HL-60/S4 (cell line): ENCODE measurements around the gene WIPI1.

Experiments used
- in situ Hi-C: fragments of 300-500 bp; cut with MboI; formaldehyde crosslinking; loops from 2 replicates; pipeline ENCODE4 v1.14.3; 2022; ENCODE audit warnings: low sequenced_read_pairs

WIPI1 gene

DNA sequence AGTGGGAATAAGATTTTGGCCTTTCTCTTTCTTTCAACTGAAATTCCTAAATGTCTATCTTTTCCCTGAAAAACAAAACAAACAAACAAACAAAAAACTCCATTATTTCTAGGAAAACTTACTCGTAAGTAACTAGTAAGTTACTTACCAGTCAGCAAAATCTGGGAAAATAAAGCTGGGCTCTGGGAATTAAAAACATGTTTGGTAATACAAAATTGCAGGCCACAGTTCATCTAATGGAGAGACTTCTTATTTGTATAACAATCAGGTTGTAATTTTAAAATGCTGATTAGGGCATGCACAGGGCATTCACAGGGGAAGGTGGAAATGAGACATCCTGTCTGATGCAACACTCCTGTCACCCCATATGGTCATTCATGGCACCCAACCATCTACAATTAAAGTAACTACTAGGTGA lies 3.8 kb upstream of the WIPI1 start:
- in situ Hi-C loops, result loop anchor here (10.0 to 25.0 kb wide), 2 partner anchors 286 to 424 kb away; partner anchors contain the start of gene KPNA2

DNA sequence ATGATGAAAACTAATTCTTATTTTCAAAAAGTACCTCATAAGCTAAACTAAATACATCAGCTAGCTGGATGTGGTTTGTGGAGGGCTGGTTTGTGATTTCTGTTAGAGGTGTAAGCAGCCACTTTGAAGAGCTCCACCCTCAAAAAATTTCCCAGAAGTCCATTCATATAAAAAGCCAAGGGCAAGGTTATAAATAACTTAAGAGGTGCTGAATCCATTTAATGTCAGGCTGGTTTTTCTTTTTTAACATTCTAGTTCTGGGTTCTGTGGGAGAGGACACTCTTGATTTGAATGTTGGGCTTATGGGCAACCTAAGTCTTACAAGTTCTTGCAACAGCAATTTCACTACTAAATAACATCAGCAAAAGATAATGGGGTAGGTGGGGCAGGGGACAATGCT lies 3.4 kb upstream of the WIPI1 start:
- in situ Hi-C loops, result loop anchor here (10.0 to 25.0 kb wide), 2 partner anchors 286 to 423 kb away; partner anchors contain the start of gene KPNA2

DNA sequence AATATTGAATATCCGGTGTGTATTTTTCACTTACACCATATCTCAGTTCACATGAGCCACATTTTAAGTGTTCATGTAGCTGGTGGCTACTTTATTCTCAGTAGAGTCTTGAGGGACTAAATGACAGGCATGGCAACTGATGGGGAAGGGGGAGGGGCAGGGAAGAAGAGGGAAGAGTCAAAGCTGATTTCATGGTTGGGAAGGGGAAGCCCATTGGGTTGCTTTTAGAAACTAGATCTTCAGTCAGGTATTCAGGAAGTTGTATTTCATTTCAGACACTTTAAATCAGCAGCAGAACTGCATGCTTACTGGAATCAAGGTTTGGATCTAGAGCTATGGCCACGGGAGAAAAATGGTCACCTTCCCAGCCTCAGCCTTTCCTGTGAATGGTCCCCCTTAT lies 2.9 kb upstream of the WIPI1 start:
- in situ Hi-C loops, result loop anchor here (10.0 to 25.0 kb wide), 2 partner anchors 285 to 423 kb away; partner anchors contain the start of gene KPNA2

DNA sequence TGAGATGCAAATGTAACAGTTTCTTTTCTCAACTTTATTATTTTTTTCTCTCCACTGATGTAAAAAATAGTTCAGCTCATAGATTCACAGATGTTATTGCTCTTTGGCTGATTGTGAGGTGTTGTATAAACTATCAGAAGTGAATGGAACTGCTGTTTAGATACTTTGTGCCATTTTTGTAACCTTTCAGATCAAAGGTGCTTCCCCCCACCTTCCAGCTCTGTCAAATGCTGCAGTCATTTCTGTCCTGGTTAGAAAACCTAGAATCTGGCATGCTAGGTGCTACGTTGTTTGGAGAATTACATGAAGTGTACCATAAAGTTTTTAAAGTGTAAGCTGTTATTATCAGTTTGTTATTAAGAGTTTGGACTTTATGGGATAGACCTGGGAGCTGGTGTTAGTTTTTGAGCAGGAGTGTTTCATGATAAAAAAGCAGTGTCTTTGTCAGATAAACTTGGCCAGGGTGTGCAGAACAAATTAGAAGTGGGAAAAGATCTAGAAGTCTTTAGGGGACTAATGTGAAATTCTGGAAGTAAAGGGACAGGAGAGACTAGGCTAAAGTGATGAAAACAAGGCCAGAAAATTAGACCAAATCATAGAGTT lies 1.8 kb upstream of the WIPI1 start:
- in situ Hi-C loops, result loop anchor here (25.0 kb wide), 1 partner anchor 422 kb away; the partner anchor contains the start of gene KPNA2

DNA sequence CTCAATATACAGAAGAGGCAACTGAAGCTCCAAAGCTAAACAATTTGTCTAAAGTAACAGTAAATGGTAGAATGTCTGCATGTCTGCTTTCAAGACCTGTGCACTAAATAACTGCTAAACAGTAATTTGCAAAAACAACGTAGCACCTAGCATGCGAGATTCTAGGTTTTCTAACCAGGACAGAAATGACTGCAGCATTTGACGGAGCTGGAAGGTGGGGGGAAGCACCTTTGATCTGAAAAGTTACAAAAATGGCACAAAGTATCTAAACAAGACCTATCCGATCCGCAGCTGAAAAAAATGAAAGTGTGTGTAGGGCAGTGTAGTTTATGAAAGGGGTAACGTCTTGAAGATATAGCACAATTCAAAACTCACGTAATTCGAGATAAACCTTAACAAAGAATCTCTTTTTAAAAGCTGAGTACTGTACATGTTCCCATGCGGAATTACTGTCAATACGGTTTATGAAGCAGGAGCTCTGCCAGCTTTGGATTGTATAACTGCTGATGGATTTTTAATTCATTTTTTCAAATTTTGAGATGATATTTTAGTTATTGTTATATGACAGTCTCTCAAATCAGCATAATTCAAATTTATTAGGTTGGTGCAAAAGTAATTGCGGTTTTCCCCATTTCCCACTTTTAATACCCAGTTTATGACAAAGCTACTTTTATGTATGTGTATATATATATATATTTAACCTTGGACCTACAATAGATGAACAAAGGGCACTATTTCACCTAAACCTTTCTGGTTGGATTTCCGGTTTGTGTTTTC lies 1.2 kb upstream of the WIPI1 start:
- in situ Hi-C loops, result loop anchor here (25.0 kb wide), 1 partner anchor 421 kb away; the partner anchor contains the start of gene KPNA2

DNA sequence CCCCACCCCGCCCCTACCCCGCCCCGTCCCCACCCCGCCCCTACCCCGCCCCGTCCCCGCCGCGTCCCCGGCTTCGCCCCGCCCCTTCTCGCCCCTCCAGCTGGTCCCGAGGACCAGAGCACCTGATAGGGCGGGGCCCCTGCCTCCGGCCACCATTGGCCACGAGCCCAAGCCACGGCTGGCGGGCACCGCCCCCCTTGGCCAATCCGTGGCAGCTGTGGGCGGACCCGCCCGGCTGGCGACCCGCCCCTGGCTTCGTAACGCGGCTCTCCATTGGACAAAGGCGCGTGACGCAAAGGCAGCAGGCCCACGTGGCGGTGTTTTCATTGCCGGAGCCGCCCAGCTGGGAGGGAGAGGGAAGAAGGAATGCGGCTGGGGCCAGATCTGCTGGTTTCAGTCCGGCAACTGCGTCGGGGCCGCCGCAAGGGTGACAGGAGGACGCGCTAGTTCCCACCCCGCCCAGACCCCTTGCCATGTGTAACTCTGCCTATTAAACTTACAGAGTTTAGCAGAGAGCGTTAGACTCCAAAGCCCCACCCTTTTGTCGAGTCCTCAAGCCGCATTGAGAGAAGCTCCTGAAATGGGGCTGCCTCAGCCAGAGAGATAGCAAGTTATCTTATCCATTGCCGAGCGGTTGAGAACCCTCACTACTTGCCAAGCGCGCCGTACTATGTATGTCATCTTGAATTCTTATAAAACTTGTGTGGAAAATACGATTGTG lies 403 bp upstream of the WIPI1 start:
- in situ Hi-C loops, result loop anchor here (25.0 kb wide), 1 partner anchor 420 kb away; the partner anchor contains the start of gene KPNA2

DNA sequence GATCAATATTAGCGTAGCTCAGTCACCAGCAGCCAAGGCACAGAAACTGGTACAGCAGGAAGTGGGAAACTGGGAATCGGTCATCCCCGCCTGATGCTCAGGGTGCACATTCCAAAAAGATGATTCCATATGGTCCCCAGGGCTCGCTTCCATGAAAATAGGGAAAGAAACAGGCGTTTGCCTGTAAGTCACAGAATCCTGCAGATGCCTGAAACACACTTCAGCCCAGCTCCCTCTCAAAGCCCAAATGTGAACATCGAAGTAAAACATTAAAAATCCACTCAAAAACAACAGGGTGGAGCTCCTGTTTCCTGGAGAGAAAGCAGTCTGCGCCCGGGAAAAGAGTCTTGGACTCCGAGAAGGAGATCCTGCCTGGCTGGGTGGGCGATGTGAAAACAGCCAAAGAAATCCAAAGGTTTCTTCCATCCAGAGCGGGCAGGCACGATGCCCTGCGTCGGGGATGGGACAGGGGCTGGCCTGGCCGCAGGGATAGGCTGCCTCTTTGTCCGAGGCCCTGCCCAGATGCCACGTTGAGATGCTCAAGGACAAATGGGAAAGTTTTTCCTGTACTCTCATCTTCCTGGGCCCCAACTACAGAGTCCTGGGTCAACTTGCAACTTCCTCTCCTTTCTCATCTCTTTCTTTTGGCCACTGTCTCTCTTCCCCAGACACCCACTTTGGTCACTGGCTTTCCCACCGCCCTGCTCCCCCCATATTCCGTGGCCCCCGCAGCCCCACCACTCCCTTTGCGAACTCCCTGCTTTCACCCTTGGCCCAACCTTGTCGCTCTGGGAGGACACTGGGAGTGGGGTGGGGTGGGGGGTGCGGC lies 743 bp downstream of the WIPI1 start:
- in situ Hi-C loops, result loop anchor here (25.0 kb wide), 1 partner anchor 419 kb away; the partner anchor contains the start of gene KPNA2

DNA sequence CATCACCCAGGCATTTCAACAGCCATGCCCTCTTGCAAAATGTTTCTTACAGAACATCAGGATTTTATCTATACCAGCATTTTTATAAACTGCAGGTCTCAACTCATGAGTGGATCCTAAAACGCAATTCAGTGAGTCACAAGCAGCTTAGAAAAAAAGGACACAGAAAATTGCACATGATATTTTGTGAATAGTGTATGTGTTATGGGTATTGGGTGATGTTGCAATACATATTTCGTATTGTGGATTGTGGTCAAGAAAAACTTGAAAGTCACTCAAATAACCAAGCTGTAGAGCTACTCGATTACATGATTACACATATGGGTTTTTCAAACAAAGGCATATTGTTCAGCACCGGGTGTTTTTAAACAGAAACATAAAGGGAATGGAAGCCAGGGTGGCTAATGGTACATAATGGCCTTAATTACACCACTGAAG lies 1.4 kb downstream of the WIPI1 start:
- in situ Hi-C loops, result loop anchor here (25.0 kb wide), 1 partner anchor 419 kb away; the partner anchor contains the start of gene KPNA2

DNA sequence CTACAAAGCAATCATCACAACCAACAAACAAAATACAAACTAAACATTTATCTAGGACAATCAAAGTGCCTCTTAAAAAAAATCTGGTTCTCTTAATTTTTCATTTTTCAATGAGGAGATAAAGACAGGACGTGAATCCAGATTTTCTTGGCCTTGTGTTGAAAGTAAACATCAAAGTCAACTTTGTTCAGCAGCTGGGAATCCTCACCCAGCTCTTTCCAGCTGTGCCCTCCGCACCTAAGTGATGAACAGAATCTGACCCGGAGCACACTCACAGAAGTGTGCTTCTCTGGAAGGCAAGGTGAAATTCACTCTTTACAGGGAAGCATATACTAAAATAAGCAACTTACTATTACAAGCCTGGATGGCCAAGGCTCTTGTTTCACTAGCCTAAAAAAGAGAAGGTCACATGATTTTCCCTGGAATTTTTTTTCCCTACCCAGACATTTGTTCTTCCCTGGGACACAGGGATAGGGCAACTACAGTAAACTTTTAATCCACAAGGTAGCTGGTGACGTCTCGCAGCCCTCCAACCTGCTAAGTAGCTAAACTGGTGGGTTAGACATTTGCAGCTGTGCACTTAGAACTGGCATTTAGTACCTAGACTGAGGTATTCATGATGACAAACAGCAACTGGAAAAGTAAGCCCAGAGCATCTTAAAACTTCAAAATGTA lies 3.2 kb downstream of the WIPI1 start:
- in situ Hi-C loops, result loop anchor here (25.0 kb wide), 1 partner anchor 417 kb away; the partner anchor contains the start of gene KPNA2

DNA sequence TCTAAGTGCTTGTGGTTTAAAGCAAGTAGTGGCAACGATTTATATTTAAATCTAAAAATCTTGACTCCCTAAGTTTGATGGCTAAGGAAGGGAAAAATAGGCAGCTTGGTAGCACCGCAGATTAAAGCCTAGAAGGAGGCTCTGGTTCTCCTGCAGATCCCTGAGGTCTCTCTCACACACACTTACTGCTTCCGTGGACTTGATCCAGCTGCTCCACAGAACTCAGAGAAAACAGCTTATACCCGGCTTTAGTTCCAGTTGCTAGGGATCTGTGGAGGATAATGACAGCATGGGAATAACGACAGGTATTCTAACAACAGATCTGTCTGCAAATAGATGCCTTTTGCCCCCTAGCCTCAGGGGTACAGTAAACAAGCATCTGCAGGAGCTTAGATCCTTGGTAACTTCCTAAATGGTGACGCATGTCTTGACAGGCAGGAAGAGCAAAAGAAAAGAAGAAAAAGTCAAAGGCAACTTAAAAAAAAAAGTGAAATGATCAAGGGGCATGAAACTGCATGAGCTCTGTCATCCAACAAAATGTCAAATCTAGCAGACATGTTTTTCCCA lies 4.5 kb downstream of the WIPI1 start:
- in situ Hi-C loops, result loop anchor here (25.0 kb wide), 1 partner anchor 416 kb away; the partner anchor contains the start of gene KPNA2

DNA sequence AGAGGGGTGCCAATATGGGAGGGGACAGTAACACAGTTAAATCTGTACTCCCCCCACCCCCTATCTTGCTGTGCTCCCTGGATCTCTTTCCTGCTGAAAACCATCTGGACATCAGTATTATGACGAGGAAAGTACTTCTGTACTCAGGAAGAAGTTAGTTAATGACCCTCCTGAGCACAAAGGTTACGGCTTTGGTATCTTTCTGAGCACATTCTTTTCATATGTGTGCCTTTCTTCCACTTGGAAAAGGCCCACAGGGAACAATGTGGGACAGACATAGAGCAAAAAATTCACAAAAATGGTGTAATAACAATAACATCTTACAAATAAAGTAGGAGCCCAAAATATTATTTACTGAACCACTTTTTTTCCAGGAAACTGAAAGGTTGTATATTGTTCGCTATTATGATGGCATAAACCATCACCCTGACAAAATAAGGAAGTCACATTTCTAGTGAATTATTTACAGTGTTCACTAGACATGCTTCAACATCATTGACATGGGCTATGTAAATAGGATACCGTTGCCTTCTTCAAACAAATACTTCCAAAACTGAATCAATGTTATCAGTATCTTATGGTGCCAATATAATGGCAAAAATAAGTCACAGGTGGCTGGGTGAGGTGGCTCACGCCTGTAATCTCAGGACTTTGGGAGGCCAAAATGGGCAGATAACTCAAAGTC lies 5.5 kb downstream of the WIPI1 start:
- in situ Hi-C loops, result loop anchor here (25.0 kb wide), 1 partner anchor 415 kb away; the partner anchor contains the start of gene KPNA2

DNA sequence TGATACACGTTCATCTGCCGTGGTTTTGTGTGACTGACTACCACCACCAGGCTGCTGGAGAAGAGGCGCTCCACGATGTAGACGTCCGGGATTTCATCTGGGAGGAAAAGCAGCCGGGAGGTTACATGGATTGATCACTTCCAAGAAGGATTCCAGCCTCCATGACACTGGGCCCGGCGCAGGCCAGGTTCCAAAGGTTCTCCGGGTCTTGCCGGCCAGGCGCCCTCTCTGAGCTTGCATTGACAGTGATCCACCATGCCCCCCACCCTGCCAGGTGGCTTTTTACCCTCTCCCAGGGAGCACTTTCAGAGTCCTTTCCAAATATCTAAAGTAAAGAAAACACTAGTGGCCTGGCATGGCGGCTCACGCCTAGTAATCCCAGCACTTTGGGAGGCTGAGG lies 6.5 kb downstream of the WIPI1 start:
- in situ Hi-C loops, result loop anchor here (25.0 kb wide), 1 partner anchor 414 kb away; the partner anchor contains the start of gene KPNA2

DNA sequence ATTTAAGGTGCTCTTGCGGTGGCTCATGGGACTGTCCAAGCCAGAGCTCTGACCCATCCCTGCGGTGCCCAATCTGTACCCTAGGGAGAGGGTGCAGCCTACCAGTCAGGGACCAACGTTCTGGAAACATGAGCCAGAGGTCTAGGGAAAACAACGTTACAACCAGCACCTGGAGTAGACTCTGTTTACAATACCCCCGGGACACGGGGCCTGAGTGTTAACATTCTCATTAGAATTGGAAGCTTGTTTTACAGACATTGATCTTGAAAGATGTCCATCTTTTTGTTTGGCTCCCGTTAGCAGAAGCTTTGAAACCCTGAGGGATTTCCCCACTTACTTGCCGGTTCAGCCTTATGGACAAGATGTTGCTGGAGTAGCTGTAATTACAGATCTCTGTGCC lies 6.9 kb downstream of the WIPI1 start:
- in situ Hi-C loops, result loop anchor here (25.0 kb wide), 1 partner anchor 413 kb away; the partner anchor contains the start of gene KPNA2

DNA sequence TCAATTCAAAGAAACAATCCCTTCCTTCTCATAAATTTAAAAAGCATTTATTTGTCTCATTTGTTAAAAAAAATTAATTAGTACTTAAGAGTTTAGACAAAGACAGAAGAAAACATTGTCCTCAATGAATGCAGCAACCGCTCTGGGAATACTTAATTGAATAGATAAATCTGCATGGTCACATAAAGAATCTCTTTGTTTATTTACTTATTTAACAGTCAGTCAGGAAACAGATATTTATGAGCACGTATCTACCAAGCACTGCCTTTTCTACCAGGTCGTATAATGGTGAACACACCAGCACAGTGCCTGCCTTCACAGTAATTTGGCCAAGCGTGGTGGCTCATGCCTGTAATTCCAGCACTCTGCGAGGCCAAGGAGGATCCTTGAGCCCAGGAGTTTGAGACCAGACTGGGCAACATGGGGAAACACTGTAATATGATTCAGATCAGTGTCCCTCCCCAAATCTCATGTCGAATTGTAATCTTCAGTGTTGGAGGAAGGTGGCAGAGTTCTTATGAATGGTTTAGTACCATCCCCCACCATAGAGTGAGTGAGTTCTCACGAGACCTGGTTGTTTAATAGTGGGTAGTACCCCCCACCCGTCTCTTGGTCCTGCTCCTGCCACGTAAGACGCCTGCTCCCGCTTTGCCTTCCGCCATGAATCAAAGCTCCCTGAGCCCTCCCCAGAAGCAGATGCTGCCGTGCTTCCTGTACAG lies 8.1 kb downstream of the WIPI1 start:
- in situ Hi-C loops, result no loop called here

DNA sequence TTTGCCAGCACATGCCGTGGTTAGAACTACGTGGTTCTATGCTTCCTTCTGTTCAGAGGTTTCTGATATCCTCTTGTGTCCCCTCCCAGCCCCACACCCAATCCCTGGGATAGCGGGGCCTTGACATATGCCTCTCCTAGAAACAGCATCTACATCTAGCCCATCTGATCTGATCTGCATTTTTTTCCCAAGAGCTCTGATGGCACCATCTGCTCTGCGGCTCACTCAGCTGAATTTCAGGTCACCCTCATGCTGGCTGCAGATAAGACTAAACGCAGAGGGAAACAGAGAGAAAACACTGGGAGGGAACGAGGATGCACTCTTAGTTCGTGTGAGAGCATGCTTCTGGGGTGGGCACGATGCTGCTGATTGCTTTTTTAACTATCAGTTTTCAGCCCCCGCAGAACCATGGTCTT lies 10.7 kb downstream of the WIPI1 start:
- in situ Hi-C loops, result no loop called here

DNA sequence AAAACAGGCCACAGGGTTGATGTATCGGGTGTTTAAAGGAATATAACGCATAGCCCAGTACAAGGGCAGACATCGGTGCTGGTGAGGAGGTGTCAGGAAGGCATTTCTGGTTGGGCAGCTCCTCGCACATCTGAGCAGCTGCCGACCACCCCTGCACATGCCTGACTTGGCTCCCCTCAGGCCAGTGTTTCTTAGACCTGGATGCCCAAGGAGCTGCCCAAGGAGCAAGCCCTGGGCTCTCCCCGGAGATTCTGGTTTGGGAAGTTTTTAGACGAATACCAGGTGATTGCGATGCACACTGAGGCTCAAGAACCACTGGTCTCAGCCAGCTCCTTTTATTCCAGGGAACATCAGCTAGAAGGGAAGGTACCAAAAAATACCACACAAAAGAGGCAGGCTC lies 11.6 kb downstream of the WIPI1 start:
- in situ Hi-C loops, result no loop called here

DNA sequence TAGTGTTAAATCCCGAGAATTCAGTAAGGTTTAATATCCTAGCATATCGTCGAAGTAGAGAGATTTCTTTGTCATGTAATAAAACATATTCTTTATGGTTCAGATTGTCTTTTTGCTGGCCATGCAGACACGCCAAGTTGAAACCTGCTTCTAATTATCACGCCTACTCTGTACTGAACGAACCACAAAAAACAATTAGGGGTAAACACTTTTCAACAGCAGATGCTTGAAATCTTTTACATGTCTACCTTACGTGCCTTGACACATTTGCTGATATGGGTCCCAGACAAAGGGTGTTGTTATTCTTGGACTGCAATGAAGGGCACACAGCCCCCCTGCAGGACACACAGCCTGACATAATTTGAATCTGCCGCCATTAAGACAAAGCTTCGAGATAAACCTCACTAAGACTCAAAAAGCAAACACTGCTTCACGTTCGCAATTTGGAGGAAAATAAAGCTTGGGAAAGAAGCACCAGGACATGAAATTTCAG lies 13.3 kb downstream of the WIPI1 start:
- in situ Hi-C loops, result no loop called here
